SK-N-MC (cell line): Measurements from ENCODE around the gene DPP10.

Source experiments
- EZH2 ChIP-seq: fragments of 200-600 bp; sonication (generic); IDR thresholded peaks from one replicate; pipeline ENCODE4 v1.6.1; 2017; ENCODE audit warnings: antibody characterized with exemption
- FOXP2 ChIP-seq: optimal IDR thresholded peaks from 2 replicates; pipeline ENCODE3; 2011; ENCODE audit warnings: mild to moderate bottlenecking, moderate library complexity; ENCODE audit not compliant: insufficient read depth; ENCODE audit errors: extremely low read length, control extremely low read depth
- POLR2AphosphoS5 ChIP-seq: IDR thresholded peaks from 2 replicates; pipeline ENCODE4 v1.6.1; 2012; ENCODE audit warnings: mild to moderate bottlenecking, low read depth, low read length, borderline replicate concordance

DNA sequence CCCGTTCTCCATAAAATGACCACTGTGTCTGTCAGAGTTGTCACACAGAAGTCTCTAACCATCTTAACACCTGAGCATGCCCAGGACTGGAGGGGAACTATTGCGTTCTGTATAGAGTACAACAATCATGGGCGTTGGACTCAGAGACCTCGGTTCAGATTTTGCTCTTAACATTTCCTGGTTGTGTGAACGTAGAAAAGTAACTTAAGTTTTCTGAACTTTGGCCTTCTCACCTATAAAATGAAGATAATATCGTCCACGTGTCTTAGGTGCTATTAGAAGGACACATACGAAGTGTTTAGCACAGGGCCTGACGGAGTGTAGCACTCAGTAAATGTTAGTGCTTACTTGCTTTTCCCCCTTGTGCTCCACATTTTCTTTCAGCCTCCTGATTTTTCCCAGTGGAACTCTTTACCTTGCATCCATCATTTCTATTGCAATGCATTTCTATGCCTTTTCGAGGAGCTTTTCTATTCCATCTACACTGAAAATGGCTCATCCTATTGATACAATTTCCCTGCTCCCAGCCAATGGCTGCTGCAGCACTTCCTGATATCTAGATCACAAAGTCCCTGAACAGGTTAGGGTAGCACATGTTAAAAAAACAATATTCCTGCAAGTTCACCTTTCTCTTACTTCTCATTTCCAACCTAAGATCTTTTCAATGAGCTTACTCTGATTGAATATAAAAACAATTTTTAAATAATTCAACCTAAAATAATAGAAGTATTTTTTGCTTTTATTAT lies 22.7 kb downstream of the DPP10 start:
- no peak for TF ChIP-seq EZH2
- TF ChIP-seq POLR2AphosphoS5 = no peak
- no peak for TF ChIP-seq FOXP2
